Gastroesophageal sphincter (tissue), 3 donors: Measurements from ENCODE around the gene DNAI2.

Experiments used
- POLR2A ChIP-seq, 2 donors: fragments of 450-650 bp; IDR thresholded peaks; one replicate each; pipeline ENCODE4 v1.6.1; 2017; ENCODE audit warnings: antibody characterized with exemption in 2 of 2, mild to moderate bottlenecking in 2 of 2, moderate library complexity in 1 of 2
- TF ChIP-seq, protein P1 (sequence below), 4 experiments: fragments of 200-600 bp in 2 of 4; fragments of 450-650 bp in 2 of 4; sonication (generic) in 1 of 4; IDR thresholded peaks; one replicate each; pipeline ENCODE4 v1.5.1; 2017 to 2019; ENCODE audit warnings: antibody characterized with exemption in 4 of 4, mild to moderate bottlenecking in 2 of 4, moderate library complexity in 2 of 4

- TF ChIP-seq POLR2A (IDR thresholded peaks at IDR 0.05): no peak
- TF ChIP-seq, protein P1, sequence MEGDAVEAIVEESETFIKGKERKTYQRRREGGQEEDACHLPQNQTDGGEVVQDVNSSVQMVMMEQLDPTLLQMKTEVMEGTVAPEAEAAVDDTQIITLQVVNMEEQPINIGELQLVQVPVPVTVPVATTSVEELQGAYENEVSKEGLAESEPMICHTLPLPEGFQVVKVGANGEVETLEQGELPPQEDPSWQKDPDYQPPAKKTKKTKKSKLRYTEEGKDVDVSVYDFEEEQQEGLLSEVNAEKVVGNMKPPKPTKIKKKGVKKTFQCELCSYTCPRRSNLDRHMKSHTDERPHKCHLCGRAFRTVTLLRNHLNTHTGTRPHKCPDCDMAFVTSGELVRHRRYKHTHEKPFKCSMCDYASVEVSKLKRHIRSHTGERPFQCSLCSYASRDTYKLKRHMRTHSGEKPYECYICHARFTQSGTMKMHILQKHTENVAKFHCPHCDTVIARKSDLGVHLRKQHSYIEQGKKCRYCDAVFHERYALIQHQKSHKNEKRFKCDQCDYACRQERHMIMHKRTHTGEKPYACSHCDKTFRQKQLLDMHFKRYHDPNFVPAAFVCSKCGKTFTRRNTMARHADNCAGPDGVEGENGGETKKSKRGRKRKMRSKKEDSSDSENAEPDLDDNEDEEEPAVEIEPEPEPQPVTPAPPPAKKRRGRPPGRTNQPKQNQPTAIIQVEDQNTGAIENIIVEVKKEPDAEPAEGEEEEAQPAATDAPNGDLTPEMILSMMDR (IDR thresholded peaks at IDR 0.05): no peak
Measured at GRCh38 chr17:74251569-74251968, 22.5 kb upstream of the DNAI2 start.
